ENCODE data around the gene CCDC102A. TPM values are rescaled to one million over a fixed set of nuclear protein-coding genes. Genes with fewer than 3 reads are reported as not detected.

CCDC102A gene
- total and polyA plus RNA-seq, 9 of the 15 experiments (the other 6 are each of a cell fraction or from before 2014, with no cell fraction given): 0.03 to 4.9 (median 1.4) TPM

GRCh38 chr16:57574086-57574485 lies 37.7 kb upstream of the CCDC102A start (continued):
- TF ChIP-seq CREB5 (CRISPR knock-in tag; IDR thresholded peaks at IDR 0.05): no peak

GRCh38 chr16:57572978-57573728 lies 36.8 kb upstream of the CCDC102A start:
- Histone ChIP-seq H3K9ac (ENCODE audit: insufficient read depth in 1 of 2, low read depth in 2 of 2, low read length in 2 of 2) (no peak overlapping the region), H3K27ac (ENCODE audit: extremely low read depth, low read depth, low read length) (no peak overlapping the region), H3K79me2 (ENCODE audit: control insufficient read depth, insufficient read depth, low read length) (no peaks in the 10 kb centered on the region), H3K9me1 (ENCODE audit: control insufficient read depth, insufficient read depth, low read length) (no peaks in the 10 kb centered on the region), H3K36me3 (ENCODE audit: control insufficient read depth, insufficient read depth, low read length) (no peaks in the 10 kb centered on the region), H3K4me3 (no peak overlapping the region), H4K20me1 (replicated peaks; ENCODE audit: control insufficient read depth, insufficient read depth, low read length) (no peaks in the 10 kb centered on the region), H3K4me2 (ENCODE audit: insufficient read depth, low read length) (no peak overlapping the region), H3K4me1 (replicated peaks in 1 of 2; ENCODE audit: control insufficient read depth in 2 of 2, insufficient read depth in 2 of 2, low read length in 2 of 2) (peaks cover 0 to 16% of the 10 kb centered on the region in 2 experiments; a peak in 3 of 5 replicates), H2AFZ (ENCODE audit: low read depth, low read length) (no peak overlapping the region), H3K9me3 (replicated peaks; ENCODE audit: control insufficient read depth, insufficient read depth, low read depth, low read length) (no peaks in the 10 kb centered on the region), H3K27me3 (ENCODE audit: control insufficient read depth in 2 of 2, insufficient read depth in 2 of 2, low read length in 2 of 2) (peaks cover 5 to 45% of the 10 kb centered on the region in 2 experiments; a peak in 4 of 5 replicates)
- TF ChIP-seq ARNT (IDR thresholded peaks at IDR 0.05): no peak
- TF ChIP-seq EP300 (IDR thresholded peaks at IDR 0.05; ENCODE audit: low read length): no peak
- no peak for TF ChIP-seq ZNF444 (CRISPR knock-in tag; IDR thresholded peaks at IDR 0.05)
- TF ChIP-seq NR2F6 (CRISPR knock-in tag; IDR thresholded peaks at IDR 0.05): no peak
- no peak for TF ChIP-seq SNIP1 (IDR thresholded peaks at IDR 0.05; ENCODE audit: low read depth)
- no peak for TF ChIP-seq ZNF23 (CRISPR knock-in tag; IDR thresholded peaks at IDR 0.05)
- no peak for TF ChIP-seq ZKSCAN3 (CRISPR knock-in tag; IDR thresholded peaks at IDR 0.05)
- TF ChIP-seq JUND (IDR thresholded peaks at IDR 0.05; ENCODE audit: borderline replicate concordance, low read depth, low read length): no peak
- TF ChIP-seq JUND (tag; IDR thresholded peaks at IDR 0.05; ENCODE audit: borderline replicate concordance, low read depth, low read length): no peak
- no peak for TF ChIP-seq TRIM25 (IDR thresholded peaks at IDR 0.05; ENCODE audit: borderline replicate concordance)
- under 1% methylated on average over 9 of the region's 10 CpGs for WGBS (ENCODE audit: insufficient coverage, low coverage, missing lambda C conversion rate)
- POLR2A ChIA-PET: interaction anchor here (0.6 to 0.8 kb wide), 2 partner anchors 67 to 77 kb away, joined by 3 read pairs; no protein-coding TSS in a partner anchor
- DNase-seq (ENCODE audit: extremely low read depth in 1 of 4, low spot score in 3 of 4) (no peak), ATAC-seq (no peak), FAIRE-seq (no peak)
- intact Hi-C loops (cut with micrococcal nuclease): loop anchor here (10.0 kb wide), 2 partner anchors 432 to 522 kb away; partner anchors contain the start of genes USB1 and ZNF319
- no TSS peak for BruUV-seq (replicated peaks)
- CTCF ChIA-PET (ENCODE audit: low intra/inter-chr PET ratio): no interaction called here
- in situ Hi-C loops (cut with MboI): no loop called here

Measured in K562 (cell line).